Measurements from ENCODE around the gene SPTA1. TPM values are rescaled to one million over a fixed set of nuclear protein-coding genes. Genes with fewer than 3 reads are reported as not detected.

Gene SPTA1
- total RNA-seq, result under 1 TPM in 2 of 4 donors, not detected in 2; 0.02 to 0.03 TPM

DNA sequence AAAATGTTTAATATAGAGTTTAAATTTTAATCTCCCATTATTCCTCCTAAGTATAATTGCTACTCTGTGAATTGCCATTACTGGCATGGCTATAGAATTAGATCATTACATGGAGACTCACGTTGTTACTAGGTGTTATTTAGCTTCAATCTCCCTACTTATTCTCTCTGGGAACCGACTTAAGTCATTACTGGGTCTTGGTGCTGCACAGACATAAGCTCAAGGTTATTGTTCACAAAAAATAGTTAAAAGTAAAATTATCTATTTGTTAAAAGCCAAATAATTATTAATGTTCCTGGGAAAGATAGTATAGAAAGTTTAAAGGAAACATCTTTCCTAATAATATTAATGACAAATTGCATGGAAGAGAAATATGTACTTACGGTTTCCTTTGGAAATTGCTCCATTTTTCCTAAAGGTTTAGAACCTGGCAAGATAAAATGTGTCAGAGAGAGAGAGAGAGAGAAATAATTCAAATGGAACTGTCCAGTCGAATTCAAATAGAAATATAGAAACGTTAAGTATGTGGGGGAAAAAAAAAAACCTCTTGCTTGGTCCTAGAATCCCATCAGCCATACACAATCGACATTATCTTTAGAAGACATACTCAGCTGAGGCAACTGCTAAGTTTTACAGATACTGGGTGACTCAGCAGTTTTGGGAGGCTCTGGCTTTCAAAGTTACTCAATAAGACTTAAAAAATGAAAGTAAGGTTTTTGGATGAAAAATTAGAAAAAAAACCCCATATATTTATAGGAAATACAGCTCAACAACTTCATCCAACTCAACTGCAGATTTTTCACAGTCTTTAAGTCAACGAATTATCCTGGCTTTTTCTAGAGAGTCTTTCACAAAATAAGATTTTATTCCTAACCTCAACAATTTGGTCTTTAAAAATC, at the start of gene SPTA1:
SPTA1 (minus strand) TSS at position 605 of the 899 bp plus-strand sequence; CDS start at position 407, 198 bp downstream.
- Histone ChIP-seq H3K27me3 (no peaks in the 10 kb centered on the region), H3K9me3 (no peaks in the 10 kb centered on the region), H3K36me3 (no peaks in the 10 kb centered on the region), H3K27ac (no peak within 1 kb of the TSS), H3K4me3 (no peak within 1 kb of the TSS), H3K4me1 (no peaks in the 10 kb centered on the region)
- ATAC-seq (no peak), DNase-seq (no peak)
- intact Hi-C loops (cut with DNase I; ENCODE audit: low total_unique reads), result no loop called here
- in situ Hi-C loops (cut with MboI; ENCODE audit: low sequenced_read_pairs in 4 of 4), result no loop called here
- TF ChIP-seq POLR2A (IDR thresholded peaks at IDR 0.05), result no peak
- TF ChIP-seq, protein P1, sequence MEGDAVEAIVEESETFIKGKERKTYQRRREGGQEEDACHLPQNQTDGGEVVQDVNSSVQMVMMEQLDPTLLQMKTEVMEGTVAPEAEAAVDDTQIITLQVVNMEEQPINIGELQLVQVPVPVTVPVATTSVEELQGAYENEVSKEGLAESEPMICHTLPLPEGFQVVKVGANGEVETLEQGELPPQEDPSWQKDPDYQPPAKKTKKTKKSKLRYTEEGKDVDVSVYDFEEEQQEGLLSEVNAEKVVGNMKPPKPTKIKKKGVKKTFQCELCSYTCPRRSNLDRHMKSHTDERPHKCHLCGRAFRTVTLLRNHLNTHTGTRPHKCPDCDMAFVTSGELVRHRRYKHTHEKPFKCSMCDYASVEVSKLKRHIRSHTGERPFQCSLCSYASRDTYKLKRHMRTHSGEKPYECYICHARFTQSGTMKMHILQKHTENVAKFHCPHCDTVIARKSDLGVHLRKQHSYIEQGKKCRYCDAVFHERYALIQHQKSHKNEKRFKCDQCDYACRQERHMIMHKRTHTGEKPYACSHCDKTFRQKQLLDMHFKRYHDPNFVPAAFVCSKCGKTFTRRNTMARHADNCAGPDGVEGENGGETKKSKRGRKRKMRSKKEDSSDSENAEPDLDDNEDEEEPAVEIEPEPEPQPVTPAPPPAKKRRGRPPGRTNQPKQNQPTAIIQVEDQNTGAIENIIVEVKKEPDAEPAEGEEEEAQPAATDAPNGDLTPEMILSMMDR (IDR thresholded peaks at IDR 0.05 in 4 of 5, conservative IDR thresholded peaks at IDR 0.05 in 1 of 5), result no peak

DNA sequence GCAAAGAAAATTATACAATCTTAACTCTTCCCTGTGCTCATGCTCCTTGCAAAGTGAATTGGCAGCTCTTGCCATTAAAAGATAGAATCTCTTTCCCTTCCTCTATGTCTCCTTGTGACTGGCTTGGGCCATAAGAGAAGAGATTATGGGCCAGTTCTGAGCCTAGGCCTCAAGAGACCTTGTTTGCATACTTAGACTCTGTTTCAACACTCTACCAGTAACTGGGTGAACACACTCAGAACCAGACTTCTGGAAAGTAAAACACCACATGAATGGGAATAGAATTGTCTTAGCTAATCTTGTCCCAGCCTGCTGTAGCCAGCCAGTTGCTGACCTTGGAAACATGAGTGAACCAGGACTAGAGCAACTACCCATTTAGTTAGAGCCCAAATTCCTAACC, 49.3 kb upstream of the SPTA1 start:
- Histone ChIP-seq H3K9me3 (no peaks in the 10 kb centered on the region), H3K36me3 (no peaks in the 10 kb centered on the region), H3K27me3 (no peaks in the 10 kb centered on the region), H3K27ac (no peak overlapping the region), H3K4me1 (no peaks in the 10 kb centered on the region), H3K4me3 (no peak overlapping the region)
- in situ Hi-C loops (cut with MboI; ENCODE audit: low sequenced_read_pairs in 4 of 4) (no loop called here), intact Hi-C loops (cut with DNase I; ENCODE audit: low total_unique reads) (no loop called here)
- ATAC-seq, result no peak
- DNase-seq, result no peak
- TF ChIP-seq, protein P1 (IDR thresholded peaks at IDR 0.05 in 4 of 5, conservative IDR thresholded peaks at IDR 0.05 in 1 of 5), result no peak
- no peak for TF ChIP-seq POLR2A (IDR thresholded peaks at IDR 0.05)

DNA sequence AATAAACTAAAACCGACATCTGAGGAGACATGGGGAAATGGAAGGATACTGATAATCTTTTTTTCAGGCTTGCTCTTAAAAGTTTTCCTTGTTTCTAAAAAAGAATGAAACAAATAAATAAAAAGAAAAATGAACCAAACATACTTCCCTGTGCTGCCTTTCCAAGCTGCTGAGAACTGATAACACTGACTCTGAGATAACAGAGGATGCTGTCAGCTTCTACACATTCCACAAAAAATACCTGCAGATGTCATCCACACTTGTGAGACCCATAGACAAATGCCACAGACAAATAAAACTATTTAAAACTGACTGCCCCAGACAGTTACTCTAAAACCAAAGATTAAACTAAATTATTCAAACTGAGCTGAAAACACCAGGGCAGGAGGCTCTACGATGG, 46.0 kb upstream of the SPTA1 start:
- no peak for ATAC-seq
- no peaks in the 10 kb centered on the region for H3K4me1 ChIP-seq
- no peak overlapping the region for H3K27ac ChIP-seq
- in situ Hi-C loops (cut with MboI; ENCODE audit: low sequenced_read_pairs in 4 of 4), result no loop called here
- DNase-seq, result no peak
- no peaks in the 10 kb centered on the region for H3K9me3 ChIP-seq
- no peaks in the 10 kb centered on the region for H3K27me3 ChIP-seq
- no peaks in the 10 kb centered on the region for H3K36me3 ChIP-seq
- H3K4me3 ChIP-seq, result no peak overlapping the region
- intact Hi-C loops (cut with DNase I; ENCODE audit: low total_unique reads), result no loop called here
- TF ChIP-seq POLR2A (IDR thresholded peaks at IDR 0.05), result no peak
- TF ChIP-seq, protein P1 (IDR thresholded peaks at IDR 0.05 in 4 of 5, conservative IDR thresholded peaks at IDR 0.05 in 1 of 5), result no peak

DNA sequence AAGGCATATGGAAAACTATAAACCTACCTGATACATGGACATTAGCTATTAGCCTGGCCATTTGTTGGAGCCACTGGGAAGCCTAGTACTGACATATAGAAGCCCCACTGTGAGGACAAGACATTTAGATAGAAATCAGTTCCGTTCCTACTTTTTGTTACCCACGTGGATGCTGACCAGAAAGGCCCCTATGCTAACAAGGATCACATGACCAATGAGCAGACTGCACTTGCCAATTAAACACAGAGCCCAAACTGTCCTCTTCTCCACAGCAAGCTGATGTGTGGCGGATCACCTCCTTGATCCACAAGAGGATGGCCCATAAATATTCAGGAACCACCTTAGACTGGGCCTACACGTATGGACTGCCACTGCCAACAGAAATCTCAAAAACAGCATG, 45.2 kb upstream of the SPTA1 start:
- H3K27ac ChIP-seq, result no peak overlapping the region
- H3K36me3 ChIP-seq, result no peaks in the 10 kb centered on the region
- no peaks in the 10 kb centered on the region for H3K27me3 ChIP-seq
- H3K9me3 ChIP-seq, result no peaks in the 10 kb centered on the region
- no peaks in the 10 kb centered on the region for H3K4me1 ChIP-seq
- intact Hi-C loops (cut with DNase I; ENCODE audit: low total_unique reads) (no loop called here), in situ Hi-C loops (cut with MboI; ENCODE audit: low sequenced_read_pairs in 4 of 4) (no loop called here)
- TF ChIP-seq POLR2A (IDR thresholded peaks at IDR 0.05), result no peak
- TF ChIP-seq, protein P1 (IDR thresholded peaks at IDR 0.05 in 4 of 5, conservative IDR thresholded peaks at IDR 0.05 in 1 of 5), result no peak
- ATAC-seq, result no peak
- H3K4me3 ChIP-seq, result no peak overlapping the region
- no peak for DNase-seq
